ENCODE results near the gene TRPM3.

The TRPM3 gene

GRCh38 chr9:71042448-71042990 is 78.9 kb downstream of the TRPM3 start:
- Histone ChIP-seq H3K27me3 (ENCODE audit: low read depth, low read length) (no peaks in the 10 kb centered on the region), H3K36me3 (ENCODE audit: control insufficient read depth in 1 of 2, insufficient read depth in 2 of 2, low read length in 2 of 2) (no peaks in the 10 kb centered on the region), H3K4me3 (ENCODE audit: low read depth in 1 of 2, low read length in 2 of 2) (no peak overlapping the region), H3K4me1 (ENCODE audit: control insufficient read depth in 1 of 2, insufficient read depth in 2 of 2, low read length in 2 of 2) (no peaks in the 10 kb centered on the region), H3K9me3 (ENCODE audit: control insufficient read depth in 1 of 2, low read length in 2 of 2) (no peaks in the 10 kb centered on the region), H3K27ac (ENCODE audit: low read length) (no peak overlapping the region)

GRCh38 chr9:71037521-71037920 is 83.9 kb downstream of the TRPM3 start:
- H3K27ac ChIP-seq (ENCODE audit: low read length) = no peak overlapping the region
- no peaks in the 10 kb centered on the region for H3K27me3 ChIP-seq (ENCODE audit: low read depth, low read length)
- no peak overlapping the region for H3K4me3 ChIP-seq (ENCODE audit: low read depth in 1 of 2, low read length in 2 of 2)
- no peaks in the 10 kb centered on the region for H3K4me1 ChIP-seq (ENCODE audit: control insufficient read depth in 1 of 2, insufficient read depth in 2 of 2, low read length in 2 of 2)
- H3K36me3 ChIP-seq (ENCODE audit: control insufficient read depth in 1 of 2, insufficient read depth in 2 of 2, low read length in 2 of 2) = no peaks in the 10 kb centered on the region
- H3K9me3 ChIP-seq (ENCODE audit: control insufficient read depth in 1 of 2, low read length in 2 of 2) = no peaks in the 10 kb centered on the region

- no peaks in the 10 kb centered on the region for H3K9me3 ChIP-seq (ENCODE audit: control insufficient read depth in 1 of 2, low read length in 2 of 2)
- no peaks in the 10 kb centered on the region for H3K27me3 ChIP-seq (ENCODE audit: low read depth, low read length)
- H3K27ac ChIP-seq (ENCODE audit: low read length) = no peak overlapping the region
- no peaks in the 10 kb centered on the region for H3K4me1 ChIP-seq (ENCODE audit: control insufficient read depth in 1 of 2, insufficient read depth in 2 of 2, low read length in 2 of 2)
- no peak overlapping the region for H3K4me3 ChIP-seq (ENCODE audit: low read depth in 1 of 2, low read length in 2 of 2)
- H3K36me3 ChIP-seq (ENCODE audit: control insufficient read depth in 1 of 2, insufficient read depth in 2 of 2, low read length in 2 of 2) = no peaks in the 10 kb centered on the region
Measured at GRCh38 chr9:71036501-71036900, 84.9 kb downstream of the TRPM3 start.

- H3K27me3 ChIP-seq (ENCODE audit: low read depth, low read length) = no peaks in the 10 kb centered on the region
- H3K36me3 ChIP-seq (ENCODE audit: control insufficient read depth in 1 of 2, insufficient read depth in 2 of 2, low read length in 2 of 2) = no peaks in the 10 kb centered on the region
- H3K4me1 ChIP-seq (ENCODE audit: control insufficient read depth in 1 of 2, insufficient read depth in 2 of 2, low read length in 2 of 2) = no peaks in the 10 kb centered on the region
- no peak overlapping the region for H3K27ac ChIP-seq (ENCODE audit: low read length)
- H3K9me3 ChIP-seq (ENCODE audit: control insufficient read depth in 1 of 2, low read length in 2 of 2) = no peaks in the 10 kb centered on the region
- H3K4me3 ChIP-seq (ENCODE audit: low read depth in 1 of 2, low read length in 2 of 2) = no peak overlapping the region
Measured at GRCh38 chr9:71032779-71033178, 88.6 kb downstream of the TRPM3 start.

GRCh38 chr9:71025728-71026127 is 95.7 kb downstream of the TRPM3 start:
- H3K4me1 ChIP-seq (ENCODE audit: control insufficient read depth in 1 of 2, insufficient read depth in 2 of 2, low read length in 2 of 2) = no peaks in the 10 kb centered on the region
- no peak overlapping the region for H3K27ac ChIP-seq (ENCODE audit: low read length)
- no peaks in the 10 kb centered on the region for H3K36me3 ChIP-seq (ENCODE audit: control insufficient read depth in 1 of 2, insufficient read depth in 2 of 2, low read length in 2 of 2)
- no peak overlapping the region for H3K4me3 ChIP-seq (ENCODE audit: low read depth in 1 of 2, low read length in 2 of 2)
- H3K27me3 ChIP-seq (ENCODE audit: low read depth, low read length) = no peaks in the 10 kb centered on the region
- no peaks in the 10 kb centered on the region for H3K9me3 ChIP-seq (ENCODE audit: control insufficient read depth in 1 of 2, low read length in 2 of 2)

- H3K4me1 ChIP-seq (ENCODE audit: control insufficient read depth in 1 of 2, insufficient read depth in 2 of 2, low read length in 2 of 2) = no peaks in the 10 kb centered on the region
Measured at GRCh38 chr9:71025201-71025600, 96.2 kb downstream of the TRPM3 start.

GRCh38 chr9:71010258-71010657 is 111.2 kb downstream of the TRPM3 start:
- Histone ChIP-seq H3K9me3 (ENCODE audit: control insufficient read depth in 1 of 2, low read length in 2 of 2) (peaks cover under 1 to 3% of the 10 kb centered on the region in 2 donors), H3K4me3 (ENCODE audit: low read depth in 1 of 2, low read length in 2 of 2) (no peak overlapping the region), H3K27ac (ENCODE audit: low read length) (no peak overlapping the region), H3K4me1 (ENCODE audit: control insufficient read depth in 1 of 2, insufficient read depth in 2 of 2, low read length in 2 of 2) (no peaks in the 10 kb centered on the region), H3K27me3 (ENCODE audit: low read depth, low read length) (no peaks in the 10 kb centered on the region), H3K36me3 (ENCODE audit: control insufficient read depth in 1 of 2, insufficient read depth in 2 of 2, low read length in 2 of 2) (no peaks in the 10 kb centered on the region)

More at GRCh38 chr9:71025201-71025600, 96.2 kb downstream of the TRPM3 start:
- Histone ChIP-seq H3K27ac (ENCODE audit: low read length) (no peak overlapping the region), H3K36me3 (ENCODE audit: control insufficient read depth in 1 of 2, insufficient read depth in 2 of 2, low read length in 2 of 2) (no peaks in the 10 kb centered on the region), H3K9me3 (ENCODE audit: control insufficient read depth in 1 of 2, low read length in 2 of 2) (no peaks in the 10 kb centered on the region), H3K27me3 (ENCODE audit: low read depth, low read length) (no peaks in the 10 kb centered on the region), H3K4me3 (ENCODE audit: low read depth in 1 of 2, low read length in 2 of 2) (no peak overlapping the region)

GRCh38 chr9:71005456-71005855 is 116.0 kb downstream of the TRPM3 start:
- Histone ChIP-seq H3K4me1 (ENCODE audit: control insufficient read depth in 1 of 2, insufficient read depth in 2 of 2, low read length in 2 of 2) (no peaks in the 10 kb centered on the region), H3K4me3 (ENCODE audit: low read depth in 1 of 2, low read length in 2 of 2) (peak overlapping the region in 1 of 2 donors; percentile 37), H3K36me3 (ENCODE audit: control insufficient read depth in 1 of 2, insufficient read depth in 2 of 2, low read length in 2 of 2) (no peaks in the 10 kb centered on the region), H3K27ac (ENCODE audit: low read length) (no peak overlapping the region), H3K9me3 (ENCODE audit: control insufficient read depth in 1 of 2, low read length in 2 of 2) (peaks cover 8 to 13% of the 10 kb centered on the region in 2 donors), H3K27me3 (ENCODE audit: low read depth, low read length) (no peaks in the 10 kb centered on the region)

GRCh38 chr9:71004196-71004595 is 117.2 kb downstream of the TRPM3 start:
- Histone ChIP-seq H3K36me3 (ENCODE audit: control insufficient read depth in 1 of 2, insufficient read depth in 2 of 2, low read length in 2 of 2) (no peaks in the 10 kb centered on the region), H3K4me3 (ENCODE audit: low read depth in 1 of 2, low read length in 2 of 2) (no peak overlapping the region), H3K9me3 (ENCODE audit: control insufficient read depth in 1 of 2, low read length in 2 of 2) (peaks cover 8 to 13% of the 10 kb centered on the region in 2 donors), H3K4me1 (ENCODE audit: control insufficient read depth in 1 of 2, insufficient read depth in 2 of 2, low read length in 2 of 2) (no peaks in the 10 kb centered on the region), H3K27ac (ENCODE audit: low read length) (no peak overlapping the region), H3K27me3 (ENCODE audit: low read depth, low read length) (no peaks in the 10 kb centered on the region)

- H3K9me3 ChIP-seq (ENCODE audit: control insufficient read depth in 1 of 2, low read length in 2 of 2) = peaks cover 8 to 13% of the 10 kb centered on the region in 2 donors
- no peaks in the 10 kb centered on the region for H3K4me1 ChIP-seq (ENCODE audit: control insufficient read depth in 1 of 2, insufficient read depth in 2 of 2, low read length in 2 of 2)
- no peak overlapping the region for H3K4me3 ChIP-seq (ENCODE audit: low read depth in 1 of 2, low read length in 2 of 2)
- H3K36me3 ChIP-seq (ENCODE audit: control insufficient read depth in 1 of 2, insufficient read depth in 2 of 2, low read length in 2 of 2) = no peaks in the 10 kb centered on the region
- H3K27ac ChIP-seq (ENCODE audit: low read length) = no peak overlapping the region
- H3K27me3 ChIP-seq (ENCODE audit: low read depth, low read length) = no peaks in the 10 kb centered on the region
Measured at GRCh38 chr9:71003346-71003745, 118.1 kb downstream of the TRPM3 start.

- H3K9me3 ChIP-seq (ENCODE audit: control insufficient read depth in 1 of 2, low read length in 2 of 2) = peaks cover 8 to 13% of the 10 kb centered on the region in 2 donors
Measured at GRCh38 chr9:71001780-71002386, 119.5 kb downstream of the TRPM3 start.

GRCh38 chr9:70998962-70999361 is 122.5 kb downstream of the TRPM3 start:
- no peak overlapping the region for H3K27ac ChIP-seq (ENCODE audit: low read length)
- no peak overlapping the region for H3K4me3 ChIP-seq (ENCODE audit: low read depth in 1 of 2, low read length in 2 of 2)
- no peaks in the 10 kb centered on the region for H3K36me3 ChIP-seq (ENCODE audit: control insufficient read depth in 1 of 2, insufficient read depth in 2 of 2, low read length in 2 of 2)
- H3K9me3 ChIP-seq (ENCODE audit: control insufficient read depth in 1 of 2, low read length in 2 of 2) = peaks cover 0 to 3% of the 10 kb centered on the region in 2 donors
- H3K4me1 ChIP-seq (ENCODE audit: control insufficient read depth in 1 of 2, insufficient read depth in 2 of 2, low read length in 2 of 2) = no peaks in the 10 kb centered on the region
- H3K27me3 ChIP-seq (ENCODE audit: low read depth, low read length) = no peaks in the 10 kb centered on the region

More at GRCh38 chr9:71001780-71002386, 119.5 kb downstream of the TRPM3 start:
- H3K27me3 ChIP-seq (ENCODE audit: low read depth, low read length) = no peaks in the 10 kb centered on the region
- H3K4me1 ChIP-seq (ENCODE audit: control insufficient read depth in 1 of 2, insufficient read depth in 2 of 2, low read length in 2 of 2) = no peaks in the 10 kb centered on the region
- H3K36me3 ChIP-seq (ENCODE audit: control insufficient read depth in 1 of 2, insufficient read depth in 2 of 2, low read length in 2 of 2) = no peaks in the 10 kb centered on the region
- H3K27ac ChIP-seq (ENCODE audit: low read length) = no peak overlapping the region
- H3K4me3 ChIP-seq (ENCODE audit: low read depth in 1 of 2, low read length in 2 of 2) = no peak overlapping the region

Measured in muscle layer of duodenum (tissue), 2 donors.